ENCODE results near the gene E2F6. TPM values are rescaled to one million over a fixed set of nuclear protein-coding genes. Genes with fewer than 3 reads are reported as not detected.

Gene E2F6
- total and polyA plus RNA-seq, 10 of the 15 experiments (the other 5 are each of a cell fraction or from before 2014, with no cell fraction given) = 4.2 to 15.5 (median 11.3) TPM

GRCh38 chr2:11465485-11466306 is at the start of gene E2F6 (continued):
- TF ChIP-seq, protein P1, sequence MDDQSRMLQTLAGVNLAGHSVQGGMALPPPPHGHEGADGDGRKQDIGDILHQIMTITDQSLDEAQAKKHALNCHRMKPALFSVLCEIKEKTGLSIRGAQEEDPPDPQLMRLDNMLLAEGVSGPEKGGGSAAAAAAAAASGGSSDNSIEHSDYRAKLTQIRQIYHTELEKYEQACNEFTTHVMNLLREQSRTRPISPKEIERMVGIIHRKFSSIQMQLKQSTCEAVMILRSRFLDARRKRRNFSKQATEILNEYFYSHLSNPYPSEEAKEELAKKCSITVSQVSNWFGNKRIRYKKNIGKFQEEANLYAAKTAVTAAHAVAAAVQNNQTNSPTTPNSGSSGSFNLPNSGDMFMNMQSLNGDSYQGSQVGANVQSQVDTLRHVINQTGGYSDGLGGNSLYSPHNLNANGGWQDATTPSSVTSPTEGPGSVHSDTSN (IDR thresholded peaks at IDR 0.05; ENCODE audit: insufficient replicate concordance, low read depth, low read length) = no peak
- no peak for TF ChIP-seq NFXL1 (IDR thresholded peaks at IDR 0.05; ENCODE audit: borderline replicate concordance)
- TF ChIP-seq, protein P2, sequence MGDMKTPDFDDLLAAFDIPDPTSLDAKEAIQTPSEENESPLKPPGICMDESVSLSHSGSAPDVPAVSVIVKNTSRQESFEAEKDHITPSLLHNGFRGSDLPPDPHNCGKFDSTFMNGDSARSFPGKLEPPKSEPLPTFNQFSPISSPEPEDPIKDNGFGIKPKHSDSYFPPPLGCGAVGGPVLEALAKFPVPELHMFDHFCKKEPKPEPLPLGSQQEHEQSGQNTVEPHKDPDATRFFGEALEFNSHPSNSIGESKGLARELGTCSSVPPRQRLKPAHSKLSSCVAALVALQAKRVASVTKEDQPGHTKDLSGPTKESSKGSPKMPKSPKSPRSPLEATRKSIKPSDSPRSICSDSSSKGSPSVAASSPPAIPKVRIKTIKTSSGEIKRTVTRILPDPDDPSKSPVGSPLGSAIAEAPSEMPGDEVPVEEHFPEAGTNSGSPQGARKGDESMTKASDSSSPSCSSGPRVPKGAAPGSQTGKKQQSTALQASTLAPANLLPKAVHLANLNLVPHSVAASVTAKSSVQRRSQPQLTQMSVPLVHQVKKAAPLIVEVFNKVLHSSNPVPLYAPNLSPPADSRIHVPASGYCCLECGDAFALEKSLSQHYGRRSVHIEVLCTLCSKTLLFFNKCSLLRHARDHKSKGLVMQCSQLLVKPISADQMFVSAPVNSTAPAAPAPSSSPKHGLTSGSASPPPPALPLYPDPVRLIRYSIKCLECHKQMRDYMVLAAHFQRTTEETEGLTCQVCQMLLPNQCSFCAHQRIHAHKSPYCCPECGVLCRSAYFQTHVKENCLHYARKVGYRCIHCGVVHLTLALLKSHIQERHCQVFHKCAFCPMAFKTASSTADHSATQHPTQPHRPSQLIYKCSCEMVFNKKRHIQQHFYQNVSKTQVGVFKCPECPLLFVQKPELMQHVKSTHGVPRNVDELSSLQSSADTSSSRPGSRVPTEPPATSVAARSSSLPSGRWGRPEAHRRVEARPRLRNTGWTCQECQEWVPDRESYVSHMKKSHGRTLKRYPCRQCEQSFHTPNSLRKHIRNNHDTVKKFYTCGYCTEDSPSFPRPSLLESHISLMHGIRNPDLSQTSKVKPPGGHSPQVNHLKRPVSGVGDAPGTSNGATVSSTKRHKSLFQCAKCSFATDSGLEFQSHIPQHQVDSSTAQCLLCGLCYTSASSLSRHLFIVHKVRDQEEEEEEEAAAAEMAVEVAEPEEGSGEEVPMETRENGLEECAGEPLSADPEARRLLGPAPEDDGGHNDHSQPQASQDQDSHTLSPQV (IDR thresholded peaks at IDR 0.05) = no peak
- no peak for TF ChIP-seq NBN (IDR thresholded peaks at IDR 0.05)
- no peak for TF ChIP-seq SMC3 (IDR thresholded peaks at IDR 0.05; ENCODE audit: borderline replicate concordance, low read length)
- no peak for TF ChIP-seq BRCA1 (IDR thresholded peaks at IDR 0.05; ENCODE audit: low read depth, low read length)
- no peak for TF ChIP-seq TCF7 (IDR thresholded peaks at IDR 0.05; ENCODE audit: borderline replicate concordance)
- TF ChIP-seq, protein P3, sequence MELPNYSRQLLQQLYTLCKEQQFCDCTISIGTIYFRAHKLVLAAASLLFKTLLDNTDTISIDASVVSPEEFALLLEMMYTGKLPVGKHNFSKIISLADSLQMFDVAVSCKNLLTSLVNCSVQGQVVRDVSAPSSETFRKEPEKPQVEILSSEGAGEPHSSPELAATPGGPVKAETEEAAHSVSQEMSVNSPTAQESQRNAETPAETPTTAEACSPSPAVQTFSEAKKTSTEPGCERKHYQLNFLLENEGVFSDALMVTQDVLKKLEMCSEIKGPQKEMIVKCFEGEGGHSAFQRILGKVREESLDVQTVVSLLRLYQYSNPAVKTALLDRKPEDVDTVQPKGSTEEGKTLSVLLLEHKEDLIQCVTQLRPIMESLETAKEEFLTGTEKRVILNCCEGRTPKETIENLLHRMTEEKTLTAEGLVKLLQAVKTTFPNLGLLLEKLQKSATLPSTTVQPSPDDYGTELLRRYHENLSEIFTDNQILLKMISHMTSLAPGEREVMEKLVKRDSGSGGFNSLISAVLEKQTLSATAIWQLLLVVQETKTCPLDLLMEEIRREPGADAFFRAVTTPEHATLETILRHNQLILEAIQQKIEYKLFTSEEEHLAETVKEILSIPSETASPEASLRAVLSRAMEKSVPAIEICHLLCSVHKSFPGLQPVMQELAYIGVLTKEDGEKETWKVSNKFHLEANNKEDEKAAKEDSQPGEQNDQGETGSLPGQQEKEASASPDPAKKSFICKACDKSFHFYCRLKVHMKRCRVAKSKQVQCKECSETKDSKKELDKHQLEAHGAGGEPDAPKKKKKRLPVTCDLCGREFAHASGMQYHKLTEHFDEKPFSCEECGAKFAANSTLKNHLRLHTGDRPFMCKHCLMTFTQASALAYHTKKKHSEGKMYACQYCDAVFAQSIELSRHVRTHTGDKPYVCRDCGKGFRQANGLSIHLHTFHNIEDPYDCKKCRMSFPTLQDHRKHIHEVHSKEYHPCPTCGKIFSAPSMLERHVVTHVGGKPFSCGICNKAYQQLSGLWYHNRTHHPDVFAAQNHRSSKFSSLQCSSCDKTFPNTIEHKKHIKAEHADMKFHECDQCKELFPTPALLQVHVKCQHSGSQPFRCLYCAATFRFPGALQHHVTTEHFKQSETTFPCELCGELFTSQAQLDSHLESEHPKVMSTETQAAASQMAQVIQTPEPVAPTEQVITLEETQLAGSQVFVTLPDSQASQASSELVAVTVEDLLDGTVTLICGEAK (IDR thresholded peaks at IDR 0.05; ENCODE audit: borderline replicate concordance) = no peak; the same call in 1 of the 2 replicates
- TF ChIP-seq KAT2A (conservative IDR thresholded peaks at IDR 0.05; ENCODE audit: control insufficient read depth, low read depth, low read length) = no peak
- TF ChIP-seq TBL1XR1 (IDR thresholded peaks at IDR 0.05; ENCODE audit: low read depth, low read length) = peak; percentile 11; the same call in 1 of the 2 replicates
- no peak for TF ChIP-seq JUNB (IDR thresholded peaks at IDR 0.05)
- no peak for TF ChIP-seq ZNF24 (IDR thresholded peaks at IDR 0.05)
- TF ChIP-seq BHLHE40 (IDR thresholded peaks at IDR 0.05; ENCODE audit: borderline replicate concordance in 1 of 2, low read depth in 2 of 2, low read length in 1 of 2) = peak; percentile 78 to 97; a peak in 3 of 4 replicates
- no peak for TF ChIP-seq PKNOX1 (IDR thresholded peaks at IDR 0.05)
- no peak for TF ChIP-seq ZNF217 (IDR thresholded peaks at IDR 0.05)
- TF ChIP-seq, protein P4, sequence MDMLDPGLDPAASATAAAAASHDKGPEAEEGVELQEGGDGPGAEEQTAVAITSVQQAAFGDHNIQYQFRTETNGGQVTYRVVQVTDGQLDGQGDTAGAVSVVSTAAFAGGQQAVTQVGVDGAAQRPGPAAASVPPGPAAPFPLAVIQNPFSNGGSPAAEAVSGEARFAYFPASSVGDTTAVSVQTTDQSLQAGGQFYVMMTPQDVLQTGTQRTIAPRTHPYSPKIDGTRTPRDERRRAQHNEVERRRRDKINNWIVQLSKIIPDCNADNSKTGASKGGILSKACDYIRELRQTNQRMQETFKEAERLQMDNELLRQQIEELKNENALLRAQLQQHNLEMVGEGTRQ (IDR thresholded peaks at IDR 0.05; ENCODE audit: borderline replicate concordance, low read depth, low read length) = no peak; the same call in 1 of the 2 replicates
- peak; percentile 92 for TF ChIP-seq BACH1 (IDR thresholded peaks at IDR 0.05; ENCODE audit: borderline replicate concordance)
- peak; percentile 89 for TF ChIP-seq EED (IDR thresholded peaks at IDR 0.05; ENCODE audit: low read depth)
